ENCODE measurements around the gene ASAP3.
A peak's percentile ranks its signal among the peaks of the same experiment; 100 is the strongest.
"Not testable (repeated sequence)": the region's sequence is repeated elsewhere in the genome, so short reads cannot be mapped to it uniquely, and the experiment has no call there.

The ASAP3 gene

DNA sequence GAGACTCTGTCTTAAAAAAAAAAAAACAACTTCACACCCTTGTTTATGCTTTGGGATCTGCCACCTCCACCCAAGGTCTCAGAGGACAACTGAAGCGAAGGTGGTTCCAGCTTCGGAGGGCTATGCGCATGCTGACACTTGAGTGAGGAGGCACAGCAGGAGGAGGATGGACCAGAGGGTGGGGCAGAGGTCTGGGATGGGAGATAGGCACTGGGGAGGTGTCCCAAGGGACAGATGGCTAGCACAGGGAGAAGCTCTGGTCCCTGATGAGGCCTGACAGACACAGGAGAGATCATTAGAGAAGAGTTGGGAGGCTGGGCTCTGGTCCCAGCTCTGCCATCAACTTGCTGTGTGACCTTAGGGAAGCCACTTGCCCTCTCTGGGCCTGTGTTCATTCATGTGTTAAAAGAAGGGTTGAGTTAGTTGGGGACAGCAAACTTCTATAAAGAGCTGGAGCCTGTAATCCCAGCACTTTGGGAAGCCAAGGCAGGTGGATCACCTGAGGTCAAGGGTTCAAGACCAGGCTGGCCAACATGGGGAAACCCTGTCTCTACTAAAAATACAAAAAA, 30.2 kb upstream of the ASAP3 start:
- DNase-seq, result no peak

DNA sequence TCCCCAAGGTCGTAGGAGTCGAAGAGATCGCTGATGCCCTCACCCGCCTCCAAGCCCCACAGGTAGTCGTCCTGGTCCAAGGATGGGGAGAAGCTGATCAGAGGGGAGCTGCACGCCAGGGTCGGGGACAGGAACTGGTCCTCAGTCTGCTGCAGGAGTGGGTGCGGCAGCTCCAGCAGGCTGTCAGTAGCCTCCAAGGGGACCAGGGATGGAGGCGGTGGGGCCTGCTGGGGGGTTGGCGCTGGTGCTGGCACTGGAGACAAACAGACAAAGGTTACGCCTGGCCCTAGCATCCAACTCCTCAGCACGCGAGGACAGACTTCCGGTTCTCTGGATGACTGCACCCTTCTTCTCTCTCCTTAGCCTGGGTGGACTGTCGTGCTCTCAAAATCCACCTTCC, 25.9 kb upstream of the ASAP3 start:
- DNase-seq, result no peak

DNA sequence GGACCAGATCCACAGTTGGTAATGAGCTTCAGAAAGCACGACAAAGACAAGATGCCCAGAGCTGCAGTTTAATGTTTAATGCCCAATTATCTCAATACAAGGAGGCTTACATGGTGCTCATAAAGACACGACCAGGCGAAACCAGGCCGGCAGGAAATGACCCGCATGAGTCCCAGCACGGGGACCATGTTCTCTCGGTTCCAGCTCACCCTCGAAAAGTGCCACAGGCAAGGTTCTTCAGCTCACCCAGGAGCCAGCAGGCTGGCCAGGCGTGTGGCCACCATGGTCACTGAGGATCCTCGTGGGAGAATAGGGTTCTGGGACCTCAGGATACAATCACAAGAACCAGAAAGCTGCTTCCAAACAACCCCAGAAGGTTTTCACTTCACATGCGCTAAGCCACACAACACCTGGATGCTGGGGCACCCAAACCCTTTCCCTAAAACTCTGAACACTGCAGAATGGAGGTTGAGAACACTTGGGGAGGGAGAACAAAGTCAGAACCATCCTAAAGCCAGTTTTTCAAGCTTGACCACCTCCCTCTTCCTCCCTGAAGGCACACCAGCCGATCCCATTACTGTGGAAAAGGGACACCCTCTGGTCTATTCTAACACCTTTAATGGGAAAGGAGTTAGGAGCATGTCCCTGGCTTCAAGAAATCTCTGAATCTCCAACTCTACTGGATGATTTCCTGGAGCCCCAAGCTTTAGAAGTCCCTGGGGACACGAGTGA, 22.6 kb upstream of the ASAP3 start:
- no peak for DNase-seq

DNA sequence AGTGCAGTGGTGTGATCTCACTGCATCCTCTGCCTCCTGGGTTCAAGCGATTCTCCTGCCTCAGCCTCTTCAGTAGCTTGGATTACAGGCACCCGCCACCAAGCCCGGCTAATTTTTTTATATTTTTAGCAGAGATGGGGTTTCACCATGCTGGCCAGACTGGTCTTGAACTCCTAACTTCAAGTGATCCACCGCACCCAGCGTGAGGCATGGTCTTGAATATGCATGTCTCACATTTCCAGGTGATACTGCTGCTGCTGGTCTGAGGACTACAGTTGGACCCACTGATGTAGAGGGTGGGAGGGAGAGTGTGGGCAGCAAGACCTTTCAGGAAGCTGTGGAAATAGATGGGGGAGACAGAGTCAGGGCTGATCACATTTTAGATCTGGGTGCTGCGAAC, 21.9 kb upstream of the ASAP3 start:
- DNase-seq, result no peak

DNA sequence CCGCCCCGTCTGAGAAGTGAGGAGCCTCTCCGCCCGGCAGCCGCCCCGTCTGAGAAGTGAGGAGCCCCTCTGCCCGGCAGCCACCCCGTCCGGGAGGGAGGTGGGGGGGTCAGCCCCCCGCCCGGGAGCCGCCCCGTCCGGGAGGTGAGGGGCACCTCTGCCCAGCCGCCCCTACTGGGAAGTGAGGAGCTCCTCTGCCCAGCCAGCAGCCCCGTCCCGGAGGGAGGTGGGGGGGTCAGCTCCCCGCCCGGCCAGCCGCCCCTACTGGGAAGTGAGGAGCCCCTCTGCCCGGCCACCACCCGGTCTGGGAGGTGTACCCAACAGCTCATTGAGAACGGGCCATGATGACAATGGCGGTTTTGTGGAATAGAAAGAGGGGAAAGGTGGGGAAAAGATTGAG, 20.2 kb upstream of the ASAP3 start:
- not testable (repeated sequence) for DNase-seq

DNA sequence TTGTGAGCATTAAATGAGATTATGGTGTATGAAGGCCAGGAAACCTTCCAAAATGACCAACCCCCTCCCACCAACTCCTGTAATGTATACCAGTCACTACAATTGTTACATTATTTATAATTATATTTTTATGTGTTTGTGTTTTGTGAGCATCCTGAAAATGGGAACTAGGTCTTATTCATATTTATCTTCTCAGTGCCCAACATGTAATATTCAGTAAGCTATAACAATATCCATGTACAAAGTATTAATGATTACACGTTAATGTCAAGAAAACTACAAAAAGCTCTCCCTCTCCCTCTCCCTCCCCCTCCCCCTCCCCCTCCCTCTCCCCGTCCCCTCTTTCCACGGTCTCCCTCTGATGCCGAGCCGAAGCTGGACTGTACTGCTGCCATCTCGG, 19.0 kb upstream of the ASAP3 start:
- no peak for DNase-seq

DNA sequence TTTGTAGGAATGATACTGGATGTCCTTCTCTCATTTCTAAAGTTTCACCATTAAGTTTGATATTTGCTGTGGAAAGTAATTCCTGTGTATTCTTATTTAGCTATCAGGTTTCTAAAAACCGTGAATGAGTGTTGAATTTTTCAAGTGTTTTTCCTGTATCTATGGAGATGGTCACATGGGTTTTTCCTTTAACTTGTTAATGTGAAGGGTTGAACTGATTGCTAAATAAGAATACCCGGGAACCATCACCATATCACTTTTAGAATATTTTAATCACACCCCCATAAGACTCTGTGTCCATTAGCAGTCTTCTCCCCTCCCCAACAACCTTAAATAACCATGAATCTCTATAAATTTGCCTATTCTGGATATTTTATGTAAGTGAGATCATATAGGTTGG, 16.5 kb upstream of the ASAP3 start:
- no peak for DNase-seq

DNA sequence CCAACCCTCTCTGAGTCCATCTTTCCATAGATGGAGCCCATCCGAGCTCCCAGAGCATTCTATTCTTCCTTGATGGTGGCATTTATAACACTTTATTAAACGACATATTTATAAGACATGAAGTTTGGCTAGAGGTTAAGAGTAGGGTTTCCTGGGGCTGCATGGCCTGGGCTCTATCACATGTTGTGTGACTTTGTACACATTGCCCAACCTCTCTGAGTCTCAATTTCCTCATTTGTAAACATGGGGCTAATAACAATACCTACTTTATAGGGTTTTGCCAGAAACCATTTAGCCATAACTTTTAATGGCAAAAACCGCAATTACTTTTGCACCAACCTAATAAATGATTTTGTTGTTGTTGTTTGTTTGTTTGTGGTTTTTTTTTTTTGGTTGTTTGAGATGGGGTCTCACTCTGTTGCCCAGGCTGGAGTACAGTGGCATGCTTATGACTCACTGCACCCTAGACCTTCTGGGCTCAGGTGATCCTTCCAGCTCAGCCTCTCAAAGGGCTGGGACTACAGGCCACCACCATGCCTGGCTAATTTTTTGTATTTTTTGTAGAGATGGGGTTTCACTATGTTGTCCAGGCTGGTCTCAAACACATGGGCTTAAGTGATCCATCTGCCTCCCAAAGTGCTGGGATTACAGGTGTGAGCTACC, 13.9 kb upstream of the ASAP3 start:
- DNase-seq, result no peak

DNA sequence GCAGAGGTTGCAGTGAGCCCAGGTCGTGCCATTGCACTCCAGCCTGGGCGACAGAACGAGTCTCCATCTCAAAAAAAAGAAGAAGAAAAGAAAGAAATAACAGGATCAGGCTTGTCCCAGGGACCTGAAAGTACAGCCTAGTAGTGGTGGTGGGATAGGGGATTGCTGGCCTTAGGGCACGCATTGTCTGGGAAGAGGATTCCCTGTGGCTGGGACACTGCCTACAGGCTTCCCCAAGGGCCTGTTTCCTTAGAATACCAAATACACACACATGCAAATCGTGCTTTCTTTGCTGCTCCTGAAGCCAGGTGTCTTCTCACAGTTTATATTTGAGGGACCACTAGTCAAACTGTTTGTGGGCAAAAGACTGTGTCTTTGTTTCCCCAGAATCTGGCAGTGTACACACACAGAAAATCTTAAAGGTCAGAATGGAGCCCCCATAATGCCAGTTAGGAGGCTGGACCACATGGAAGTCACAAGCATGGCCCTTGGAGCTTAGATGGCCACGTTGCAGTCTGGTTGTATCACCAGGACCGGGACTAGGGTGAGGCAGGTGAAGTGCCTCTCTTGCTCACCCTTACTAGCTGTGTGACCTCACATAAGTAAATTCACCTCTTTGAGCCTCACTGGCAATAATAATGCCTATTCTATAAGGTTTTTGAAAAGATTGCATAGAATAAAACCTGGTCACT, 12.7 kb upstream of the ASAP3 start:
- no peak for DNase-seq

DNA sequence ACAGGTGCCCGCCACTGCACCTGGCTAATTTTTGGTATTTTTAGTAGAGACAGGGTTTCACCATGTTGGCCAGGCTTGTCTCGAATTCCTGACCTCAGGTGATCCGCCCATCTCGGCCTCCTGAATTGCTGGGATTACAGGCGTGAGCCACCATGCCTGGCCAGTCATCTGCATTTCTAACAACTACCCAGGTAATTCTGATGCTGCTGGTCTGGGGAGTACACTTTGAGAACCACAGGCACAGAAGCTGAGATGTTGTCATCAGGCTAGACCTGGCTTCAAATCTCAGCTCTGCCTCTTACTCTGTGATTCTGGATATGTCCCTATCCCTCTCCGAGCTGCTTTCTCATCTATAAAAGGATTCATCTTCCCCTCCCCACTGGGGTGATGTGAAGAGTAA, 10.9 kb upstream of the ASAP3 start:
- not testable (repeated sequence) for DNase-seq

DNA sequence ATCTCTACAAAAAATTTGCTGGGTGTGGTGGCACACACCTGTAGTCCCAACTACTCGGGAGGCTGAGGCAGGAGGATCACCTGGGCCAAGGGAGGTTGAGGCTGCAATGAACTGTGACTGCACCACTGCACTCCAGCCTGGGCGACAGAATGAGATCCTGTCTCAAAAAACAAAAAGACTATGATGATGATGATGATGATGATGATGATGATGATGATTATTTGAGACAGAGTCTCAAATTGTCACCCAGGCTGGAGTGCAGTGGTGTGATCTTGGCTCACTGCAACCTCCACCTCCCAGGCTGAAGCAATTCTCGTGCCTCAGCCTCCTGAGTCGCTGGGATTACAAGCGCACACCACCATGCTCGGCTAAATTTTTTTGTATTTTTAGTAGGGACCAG, 8.8 kb upstream of the ASAP3 start:
- not testable (repeated sequence) for DNase-seq

DNA sequence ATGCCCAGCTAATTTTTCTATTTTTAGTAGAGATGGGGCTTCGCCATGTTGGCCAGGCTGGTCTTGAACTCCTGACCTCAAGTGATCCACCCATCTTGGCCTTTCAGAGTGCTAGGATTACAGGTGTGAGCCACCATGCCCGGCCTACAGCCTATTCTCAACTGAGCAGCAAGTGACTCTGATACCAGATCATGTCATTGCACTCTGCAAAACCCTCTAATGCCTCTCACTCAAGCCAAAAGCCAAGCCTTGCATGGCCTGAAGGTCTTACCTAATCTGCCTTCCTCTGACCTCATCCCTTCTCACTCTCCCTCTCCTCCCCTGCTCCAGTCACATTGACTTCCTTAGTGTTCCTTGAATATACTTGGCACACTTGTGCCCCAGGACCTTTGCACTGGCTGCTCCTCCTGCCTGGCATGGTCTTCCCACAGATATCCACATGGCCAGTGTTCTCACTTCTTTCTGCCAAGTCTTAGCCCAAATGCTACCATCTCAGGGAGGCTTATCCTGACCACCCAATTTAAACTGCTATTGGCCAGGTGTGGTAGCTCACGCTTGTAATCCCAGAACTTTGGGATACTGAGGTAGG, 8.2 kb upstream of the ASAP3 start:
- no peak for DNase-seq

DNA sequence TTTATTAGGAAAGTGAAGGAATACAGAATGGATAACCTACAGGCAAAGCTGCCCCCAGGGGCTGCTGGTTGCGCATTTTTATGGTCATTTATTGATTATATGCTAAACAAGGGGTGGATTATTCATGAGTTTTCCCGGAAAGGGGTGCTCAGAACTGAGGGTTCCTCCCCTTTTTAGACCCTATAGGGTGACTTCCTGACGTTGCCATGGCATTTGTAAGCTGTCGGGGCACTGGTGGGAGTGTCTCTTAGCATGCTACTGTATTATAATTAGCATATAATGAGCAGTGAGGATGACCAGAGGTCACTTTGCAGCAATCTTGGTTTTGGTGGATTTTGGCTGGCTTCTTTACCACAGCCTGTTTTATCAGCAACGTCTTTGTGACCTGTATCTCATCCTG, 5.9 kb upstream of the ASAP3 start:
- DNase-seq, result no peak

DNA sequence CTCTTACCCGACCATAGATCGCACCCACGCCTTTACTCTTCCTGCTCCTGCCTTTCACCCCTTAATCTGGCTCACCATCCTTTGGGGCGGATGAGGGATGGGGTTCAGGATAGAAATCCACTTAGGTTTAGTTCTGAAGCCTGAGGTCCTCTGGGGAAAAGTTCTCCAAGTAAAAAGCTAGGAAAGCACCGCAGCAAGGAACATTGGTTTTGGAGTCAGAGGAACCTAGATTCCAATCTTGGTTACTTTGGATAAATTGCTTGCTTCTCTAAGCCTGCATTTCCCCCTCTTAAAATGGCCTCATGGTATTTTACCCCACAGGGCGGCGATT, 988 bp upstream of the ASAP3 start:
- no peak for DNase-seq

DNA sequence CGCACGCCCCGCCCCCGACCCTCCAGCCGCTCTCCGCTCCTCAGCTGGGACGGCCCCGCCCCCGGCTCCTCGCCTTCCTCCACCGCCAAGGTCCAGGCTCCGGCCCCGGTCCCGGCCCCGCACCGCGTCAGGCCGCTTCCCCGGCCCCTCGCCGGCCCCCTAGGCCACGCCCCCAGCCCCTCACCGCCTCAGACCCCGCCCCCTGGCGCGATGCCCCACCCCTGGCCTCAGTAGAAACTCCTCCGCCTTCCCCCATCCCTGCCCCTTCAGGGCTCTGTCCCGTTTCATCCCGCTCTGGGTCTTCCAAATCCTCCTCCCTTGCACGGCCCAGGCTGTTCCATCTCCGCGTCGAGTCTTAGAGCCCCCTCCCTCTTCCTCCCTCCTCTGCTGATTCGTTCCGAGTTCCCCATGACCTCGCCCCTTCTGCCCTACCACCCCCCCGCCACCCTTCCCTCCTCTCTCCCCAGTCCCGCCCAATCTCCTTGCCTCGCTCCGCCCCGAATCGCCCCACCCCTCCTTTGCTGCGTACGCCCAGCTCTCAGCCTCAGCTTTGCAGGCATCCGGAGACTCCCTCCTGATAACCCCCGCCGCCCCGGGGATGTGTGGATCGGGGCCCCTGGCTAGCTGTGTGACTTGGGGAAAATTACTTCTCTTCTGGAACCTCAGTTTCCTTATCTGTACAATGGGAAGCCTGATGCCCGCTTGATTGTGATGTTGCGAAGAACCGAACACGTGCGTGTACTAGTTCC, 448 bp upstream of the ASAP3 start:
- DNase-seq, result peak; percentile 80

DNA sequence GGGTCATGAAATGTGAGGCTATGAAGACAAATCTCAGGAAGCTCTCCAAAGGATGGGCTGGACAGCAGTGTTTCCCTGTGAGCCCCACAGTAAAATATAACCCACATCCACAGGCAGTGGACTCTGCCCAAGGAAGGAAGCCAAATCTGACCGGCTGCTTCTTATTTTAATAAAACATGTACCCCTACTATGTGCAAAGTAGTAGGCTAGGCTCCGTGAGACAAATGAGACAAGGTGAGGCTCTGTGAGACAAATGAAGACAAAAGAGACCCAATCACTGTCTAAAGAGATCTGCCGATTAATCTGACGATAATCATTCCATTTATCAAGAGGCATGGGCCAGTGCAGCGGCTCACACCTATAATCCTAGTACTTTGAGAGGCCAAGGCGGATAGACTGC, 2.1 kb downstream of the ASAP3 start:
- no peak for DNase-seq

DNA sequence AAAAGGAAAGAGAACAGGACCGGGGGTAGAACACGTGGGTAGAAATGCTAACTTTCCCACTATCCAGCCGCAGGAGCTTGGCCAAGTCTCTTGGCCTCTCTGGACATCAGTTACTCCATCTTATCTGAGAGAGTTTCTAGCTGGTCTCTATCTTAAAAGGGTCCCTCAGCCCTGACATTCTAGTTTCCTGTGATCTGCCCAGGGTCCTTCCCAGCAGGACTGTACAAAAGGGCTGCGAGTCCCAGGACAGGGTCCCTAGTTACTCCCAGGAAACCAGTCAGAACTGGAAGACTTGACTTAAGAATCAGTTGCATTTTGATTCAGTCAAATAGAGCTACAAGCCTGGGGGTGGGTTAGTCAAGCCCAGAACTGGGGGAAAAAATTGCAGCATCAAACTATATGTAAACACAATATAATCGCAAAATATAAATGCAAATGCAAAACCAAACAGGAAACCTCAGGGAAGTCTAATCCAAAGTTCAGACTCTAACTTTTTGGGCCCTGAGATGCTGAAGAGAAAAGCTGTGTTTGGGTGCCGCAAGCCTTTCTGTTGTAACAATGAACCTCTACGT, 2.9 kb downstream of the ASAP3 start:
- DNase-seq, result no peak

DNA sequence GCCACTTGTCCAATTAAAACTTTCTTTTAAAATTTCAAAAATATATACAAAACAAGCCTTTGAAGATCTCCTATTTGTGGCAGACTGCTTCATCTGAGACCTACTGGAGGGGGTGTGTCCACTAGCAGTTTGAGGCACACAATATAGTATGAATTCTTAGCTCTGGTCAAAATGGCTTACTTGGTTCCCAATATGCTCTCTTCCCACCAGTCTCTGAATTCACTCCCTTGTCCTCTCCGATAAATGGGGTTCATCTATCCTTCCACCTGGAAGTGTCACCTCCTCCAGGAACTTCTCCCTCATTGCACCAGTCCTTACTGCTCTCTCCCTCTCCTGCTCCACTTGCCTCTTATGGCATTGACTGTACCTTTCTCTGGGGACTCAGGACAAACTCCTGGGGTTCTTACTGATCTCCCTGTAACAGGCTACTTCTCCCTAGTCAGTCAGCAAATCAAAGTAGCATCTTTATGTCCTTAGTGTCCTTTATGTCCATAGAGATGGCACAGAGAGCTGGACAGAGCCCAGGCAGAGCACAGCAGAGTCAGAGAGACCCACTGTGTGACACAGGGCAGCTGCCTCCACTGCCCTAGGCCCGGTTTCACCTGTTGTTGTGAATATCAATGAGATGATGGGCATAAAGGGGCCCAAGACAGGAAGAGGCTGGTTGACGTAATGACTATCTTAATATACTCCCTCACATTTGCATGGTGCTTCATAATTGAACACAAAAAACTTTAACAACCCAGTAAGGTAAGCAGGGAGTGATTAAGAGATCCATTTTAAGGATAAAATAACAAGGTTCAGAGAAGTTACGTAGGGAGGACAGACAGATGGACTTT, 3.6 kb downstream of the ASAP3 start:
- DNase-seq, result no peak

DNA sequence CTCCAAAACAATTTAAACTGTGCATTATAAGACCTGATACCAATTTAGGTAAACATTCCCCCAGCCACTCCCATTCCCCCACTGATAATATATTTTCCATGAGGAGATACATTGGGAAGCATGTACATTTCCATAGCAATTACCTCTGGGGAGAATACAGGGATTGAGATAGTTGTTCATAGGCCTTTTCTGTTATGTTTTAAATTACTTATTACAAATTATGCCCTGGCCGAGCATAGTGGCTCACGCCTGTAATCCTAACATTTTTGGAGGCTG, 4.4 kb downstream of the ASAP3 start:
- no peak for DNase-seq

DNA sequence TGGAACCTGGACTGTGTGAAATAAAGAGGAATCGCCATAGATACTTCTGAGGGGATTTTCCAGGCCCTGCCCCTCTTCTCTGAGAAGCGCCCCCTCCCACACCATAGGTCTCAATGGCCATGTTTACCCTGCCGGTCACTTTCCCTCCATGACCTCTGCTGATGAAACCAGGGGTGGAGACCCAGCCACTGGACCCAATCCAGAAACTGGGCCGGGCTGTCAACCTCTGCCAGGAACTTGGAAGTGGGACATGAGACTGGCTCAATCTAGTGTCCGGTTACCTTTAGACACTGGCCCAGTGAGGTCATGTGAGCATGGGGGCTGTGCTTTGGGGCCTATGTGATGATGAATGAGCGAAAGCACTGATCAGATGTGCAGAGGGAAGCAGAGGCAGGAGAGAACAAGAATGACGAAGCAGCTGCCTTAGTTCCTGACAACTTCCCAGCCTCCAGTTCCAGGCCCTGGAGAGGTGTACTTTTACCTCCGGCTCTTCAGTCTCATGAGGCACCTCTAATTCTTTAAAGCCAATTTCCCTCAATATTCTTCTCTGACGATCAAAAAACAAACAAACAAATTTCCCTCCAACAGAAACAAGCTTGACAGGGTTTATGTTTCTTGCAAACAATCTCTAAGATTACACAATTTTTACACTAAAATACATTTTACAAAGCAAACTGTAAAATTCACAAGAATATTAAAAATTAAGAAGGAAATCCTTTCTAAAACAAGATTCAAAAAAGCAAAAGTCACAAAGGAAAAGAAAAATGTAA, 4.9 kb downstream of the ASAP3 start:
- peak; percentile 42 for DNase-seq
